Measurements from ENCODE around the gene TIMM17A.
"Not testable (repeated sequence)": the region's sequence is repeated elsewhere in the genome, so short reads cannot be mapped to it uniquely, and the experiment has no call there.

Gene TIMM17A

DNA sequence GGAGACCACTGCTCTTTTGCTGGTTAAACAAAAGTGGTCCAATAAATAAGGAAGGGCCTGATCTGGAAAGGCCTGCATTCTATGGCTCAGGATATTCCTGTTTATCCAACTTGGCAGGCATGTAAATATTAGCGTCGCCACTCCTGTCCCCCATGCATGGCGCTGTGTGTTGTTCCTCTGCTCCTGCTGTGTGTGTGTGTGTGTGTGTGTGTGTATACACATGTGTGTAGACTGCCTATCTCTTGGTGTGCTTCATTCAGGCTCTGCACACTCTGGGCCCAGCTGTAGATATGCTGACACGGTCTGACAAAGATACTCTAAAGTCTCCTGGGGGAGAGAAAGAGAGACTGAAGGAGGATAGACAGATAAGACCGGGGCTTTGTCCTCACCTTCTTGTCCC, 15.7 kb upstream of the TIMM17A start:
- DNase-seq (ENCODE audit: low read depth in 2 of 3, low spot score in 2 of 3), result no peak

DNA sequence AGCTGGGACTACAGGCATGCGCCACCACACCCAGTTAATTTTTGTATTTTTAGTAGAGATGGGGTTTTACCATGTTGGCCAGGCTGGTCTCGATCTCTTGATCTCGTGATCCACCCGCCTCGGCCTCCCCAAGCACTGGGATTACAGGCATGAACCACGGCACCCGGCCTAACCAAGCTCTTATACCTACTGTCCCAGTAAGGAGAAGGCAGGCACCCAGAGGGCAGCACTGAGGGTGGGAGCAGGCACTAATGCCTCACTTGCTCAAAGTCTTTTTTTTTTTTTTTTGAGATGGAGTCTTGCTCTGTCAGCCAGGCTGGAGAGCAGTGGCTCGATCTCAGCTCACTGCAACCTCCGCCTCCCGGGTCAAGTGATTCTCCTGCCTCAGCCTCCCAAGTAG, 15.0 kb upstream of the TIMM17A start:
- DNase-seq (ENCODE audit: low read depth in 2 of 3, low spot score in 2 of 3), result not testable (repeated sequence)

DNA sequence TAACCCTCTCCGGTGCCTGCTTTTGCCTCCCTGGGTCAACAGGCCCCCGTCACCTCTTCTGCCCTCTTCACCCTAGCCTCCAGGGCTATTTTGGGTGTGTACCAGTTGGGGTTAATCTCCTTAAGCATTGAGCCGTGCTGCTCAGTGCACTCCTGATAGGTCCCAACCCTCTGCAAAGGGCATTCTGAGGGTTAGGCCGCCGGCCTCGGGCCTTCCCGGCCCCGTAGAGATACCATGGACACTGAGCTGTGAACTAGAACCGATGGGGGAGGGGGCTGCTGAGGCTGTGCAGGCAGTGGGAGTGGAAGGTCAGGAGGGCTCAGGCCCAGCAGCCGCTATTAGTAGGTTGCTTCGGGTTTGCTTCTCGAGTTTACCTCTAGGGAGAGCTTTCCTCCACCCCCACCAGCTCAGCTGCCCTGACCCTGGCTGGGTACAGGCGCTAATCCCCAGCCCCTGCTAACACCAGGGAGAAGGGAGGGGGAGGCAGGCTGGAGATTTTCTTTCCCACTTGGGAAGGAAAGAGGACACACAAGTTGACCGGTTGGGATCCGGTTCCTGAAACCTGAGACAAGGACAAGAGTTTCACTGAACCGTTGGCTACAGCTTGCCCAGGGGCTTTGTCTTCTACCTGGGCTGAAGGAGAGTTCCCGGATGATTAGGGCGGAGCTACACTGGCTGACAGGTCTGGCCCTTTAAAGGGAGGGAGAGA, 13.7 kb upstream of the TIMM17A start:
- no peak for DNase-seq (ENCODE audit: low read depth in 2 of 3, low spot score in 2 of 3)

DNA sequence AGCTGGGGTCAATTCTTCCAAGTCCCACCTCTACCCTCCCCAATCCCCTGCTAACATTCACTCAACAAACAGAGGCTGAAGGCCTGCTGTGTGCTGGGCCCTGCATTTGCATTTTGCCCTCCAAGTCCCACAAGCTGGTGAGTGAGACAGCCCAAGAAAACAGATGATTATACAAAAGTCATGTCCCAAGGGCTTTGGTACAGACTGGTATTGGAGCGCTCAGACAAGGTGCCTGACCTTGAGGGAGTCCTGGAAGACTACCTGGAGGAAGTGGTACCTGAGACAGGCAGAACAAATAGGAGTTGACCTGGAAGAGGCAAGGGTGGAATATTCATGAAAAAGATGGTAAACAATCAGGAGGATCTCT, 13.2 kb upstream of the TIMM17A start:
- DNase-seq (ENCODE audit: low read depth in 2 of 3, low spot score in 2 of 3), result no peak

DNA sequence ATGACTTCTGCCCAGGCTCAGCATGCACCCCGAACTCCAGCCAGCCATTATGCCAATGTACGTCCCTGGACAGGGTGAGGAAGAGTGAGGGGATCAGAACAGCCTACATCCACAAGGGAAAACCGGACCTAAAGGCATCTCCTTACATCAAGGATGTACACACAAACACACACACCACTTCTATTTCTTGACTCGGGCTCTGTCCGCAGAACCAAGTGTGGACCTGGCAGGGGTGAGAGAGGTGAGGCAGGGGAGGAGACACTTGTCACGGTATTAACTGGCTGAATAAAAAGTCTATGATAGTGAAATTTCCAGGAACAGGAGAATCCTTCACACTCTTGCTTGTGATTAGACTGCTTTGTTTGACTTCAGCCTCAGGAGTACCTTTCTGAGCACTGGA, 11.3 kb upstream of the TIMM17A start:
- DNase-seq (ENCODE audit: low read depth in 2 of 3, low spot score in 2 of 3), result no peak

DNA sequence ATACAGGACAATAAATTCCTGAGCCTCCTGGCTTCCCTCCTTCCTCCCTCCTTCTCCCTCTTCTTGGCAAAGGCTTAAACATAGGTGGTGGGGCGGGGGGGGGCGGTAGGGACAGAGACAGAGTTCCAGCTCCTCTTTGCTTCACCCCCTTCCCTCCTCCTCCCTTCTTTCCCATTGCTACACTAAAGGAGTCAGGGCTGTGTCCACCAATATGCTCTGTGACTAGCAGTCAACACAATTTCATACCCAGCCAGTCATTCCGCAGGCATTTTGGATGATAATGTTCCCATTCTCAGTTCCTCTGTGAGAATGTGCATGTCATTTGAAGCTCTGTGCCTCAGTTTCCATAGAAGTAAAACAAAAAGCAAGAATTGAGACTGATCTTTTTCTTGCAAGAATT, 10.7 kb upstream of the TIMM17A start:
- DNase-seq (ENCODE audit: low read depth in 2 of 3, low spot score in 2 of 3), result no peak

DNA sequence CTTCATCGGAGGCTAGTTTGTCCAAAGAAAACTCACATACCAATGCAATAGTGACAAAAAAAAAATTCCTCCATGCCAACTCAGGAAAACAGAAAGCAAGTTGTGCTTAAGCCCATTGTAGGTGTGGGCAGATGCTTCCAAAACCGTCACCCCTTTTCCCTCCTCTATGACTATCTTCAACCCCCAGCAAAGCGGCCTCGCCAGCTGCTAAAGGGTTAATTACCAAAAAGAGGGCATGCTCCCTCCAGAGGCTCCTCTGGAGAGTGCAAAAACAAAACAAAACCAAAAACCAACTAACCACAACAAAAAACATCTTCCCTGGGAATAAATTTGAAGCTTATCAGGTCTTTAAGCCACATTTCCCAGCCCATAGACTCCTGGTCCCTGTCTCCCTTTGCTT, 10.1 kb upstream of the TIMM17A start:
- no peak for DNase-seq (ENCODE audit: low read depth in 2 of 3, low spot score in 2 of 3)

DNA sequence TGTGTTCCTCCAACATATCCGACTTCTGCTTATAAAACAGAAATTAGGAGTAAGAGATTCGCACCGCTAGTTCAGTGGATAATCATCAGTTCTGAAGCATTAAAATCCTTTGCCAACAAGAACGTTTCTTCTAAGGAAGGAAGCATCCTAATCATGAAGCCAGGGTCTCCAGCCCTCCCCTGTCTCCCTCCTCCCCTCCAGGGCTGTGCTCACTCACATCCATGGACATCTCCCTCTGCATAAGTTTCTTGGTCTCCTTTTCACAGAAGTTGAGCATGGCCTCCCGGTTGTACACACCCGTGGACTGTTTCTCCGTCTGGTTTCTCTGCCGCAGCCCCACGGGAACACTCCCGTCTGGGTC, 9.5 kb upstream of the TIMM17A start:
- no peak for DNase-seq (ENCODE audit: low read depth in 2 of 3, low spot score in 2 of 3)

DNA sequence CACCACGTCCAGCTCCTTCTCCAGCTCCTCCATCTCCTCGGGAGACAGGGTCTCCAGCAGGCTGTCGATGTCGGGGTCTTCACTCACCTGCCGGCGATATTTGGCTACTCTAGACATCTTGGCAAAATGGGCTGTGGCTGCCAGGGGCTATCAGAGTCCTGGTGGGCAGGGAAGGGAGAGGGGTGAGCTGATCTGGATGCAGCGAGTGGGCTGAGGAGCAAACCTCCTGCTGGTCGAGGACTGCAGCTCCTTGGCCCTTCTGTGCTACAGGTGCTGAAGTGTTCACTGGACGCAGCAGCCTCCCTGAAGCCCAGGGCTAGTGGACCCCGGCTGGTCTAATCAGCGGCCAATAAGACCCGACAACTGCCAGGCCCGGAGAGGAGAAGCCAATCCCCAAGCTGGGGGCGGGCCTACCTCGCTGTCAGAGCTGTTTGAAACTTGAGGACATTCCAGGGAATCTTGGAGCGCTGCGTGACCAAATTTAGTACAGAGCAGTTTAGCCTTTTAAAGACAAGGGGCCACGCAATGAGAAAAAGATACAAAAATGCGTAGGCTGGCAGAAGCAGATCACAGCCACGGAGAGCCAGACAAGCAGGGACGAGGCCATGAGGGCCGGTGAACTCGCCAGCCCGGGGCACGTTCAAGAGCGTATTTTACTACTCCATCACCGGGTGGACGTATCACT, 8.9 kb upstream of the TIMM17A start, which contains the start of gene LMOD1:
LMOD1 (minus strand) TSS at position 325 of the 685 bp plus-strand sequence; CDS start at position 117, 208 bp downstream.
- no peak for DNase-seq (ENCODE audit: low read depth in 2 of 3, low spot score in 2 of 3)

DNA sequence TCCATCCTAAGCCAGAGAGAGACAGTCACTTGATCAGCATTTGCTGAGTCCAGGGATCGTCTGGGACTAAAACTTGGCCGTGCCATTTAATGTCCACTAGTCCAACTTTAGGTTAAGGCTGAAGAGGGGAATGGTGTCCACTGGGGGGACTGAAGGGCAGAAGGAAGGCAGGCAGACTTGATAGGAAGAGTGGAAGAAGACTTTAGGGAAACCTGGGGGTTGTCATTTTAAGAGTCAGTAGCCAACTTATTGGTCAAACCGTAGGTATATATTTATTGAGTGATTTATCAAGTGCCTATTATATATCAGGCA, 7.7 kb upstream of the TIMM17A start:
- no peak for DNase-seq (ENCODE audit: low read depth in 2 of 3, low spot score in 2 of 3)

DNA sequence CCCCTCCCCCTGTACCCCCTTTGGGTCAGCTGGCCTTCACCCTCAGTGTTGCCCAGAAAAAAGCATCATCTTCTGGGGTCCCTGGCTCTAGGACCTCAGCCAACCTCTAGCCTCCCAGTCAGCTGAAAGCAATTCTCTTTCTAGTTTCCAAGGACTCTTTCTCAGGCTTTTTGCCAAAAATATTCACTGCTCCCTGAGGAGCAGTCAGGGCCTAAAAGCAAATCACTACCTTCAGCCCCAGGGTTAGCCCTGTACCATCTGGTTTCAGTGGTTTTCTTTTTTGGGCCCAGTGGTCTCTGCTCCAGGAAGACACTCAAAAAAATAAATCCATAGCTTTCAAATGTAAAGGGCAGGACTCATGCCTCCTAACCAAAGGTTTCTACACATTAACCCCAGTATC, 5.8 kb upstream of the TIMM17A start:
- DNase-seq (ENCODE audit: low read depth in 2 of 3, low spot score in 2 of 3), result no peak

DNA sequence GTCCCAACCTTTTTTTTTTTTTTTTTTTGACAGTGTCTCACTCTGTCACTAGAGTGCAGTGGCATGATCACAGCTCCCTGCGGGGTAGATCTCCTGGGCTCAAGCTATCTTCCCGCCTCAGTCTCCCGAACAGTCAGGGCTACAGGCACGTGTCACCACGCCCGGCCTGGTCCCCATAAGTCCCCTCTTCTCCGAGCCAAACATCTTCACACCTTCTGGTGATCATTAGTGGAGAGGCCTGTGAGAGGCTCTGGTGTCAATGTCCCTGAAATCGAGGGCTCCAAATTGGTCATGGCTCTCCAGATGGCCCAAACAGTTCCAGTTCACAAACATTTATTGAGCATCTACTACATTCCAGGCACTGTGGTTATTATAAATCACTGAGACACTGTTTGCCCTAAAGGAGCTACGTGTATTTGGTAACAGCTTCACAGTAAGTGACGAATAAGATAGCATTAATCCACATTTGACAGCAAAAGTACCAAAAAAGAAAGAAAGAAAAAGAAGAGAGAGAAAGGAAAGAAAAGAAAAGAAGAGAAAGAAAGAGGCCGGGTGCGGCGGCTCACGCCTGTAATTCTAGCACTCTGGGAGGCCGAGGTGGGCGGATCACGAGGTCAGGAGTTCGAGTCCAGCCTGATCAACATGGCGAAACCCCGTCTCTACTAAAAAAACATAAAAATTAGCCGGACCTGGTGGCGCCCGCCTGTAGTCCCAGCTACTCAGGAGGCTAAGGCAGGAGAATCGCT, 867 bp upstream of the TIMM17A start:
- peak in 1 of 3 experiments; percentile 7 for DNase-seq (ENCODE audit: low read depth in 2 of 3, low spot score in 2 of 3)

DNA sequence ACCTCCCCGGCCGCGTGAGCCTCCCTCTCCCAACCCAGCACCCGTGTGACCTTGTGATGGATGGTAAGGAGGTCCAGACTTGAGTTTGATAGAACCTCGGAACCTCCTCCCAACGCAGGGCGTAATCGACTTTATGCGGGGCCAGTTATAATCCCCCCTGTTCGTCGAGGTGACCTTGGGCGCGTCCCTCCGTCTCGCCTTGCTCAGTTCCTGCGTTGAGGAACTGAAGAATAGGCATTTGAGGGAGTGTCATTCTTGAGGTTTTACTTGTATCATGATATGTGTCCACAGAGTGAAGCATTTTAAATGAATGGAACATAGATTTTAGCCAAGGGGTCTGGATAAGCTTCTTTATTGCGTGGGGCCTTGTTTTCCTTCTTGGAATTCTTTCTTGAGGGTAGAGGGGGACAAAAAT, 433 bp downstream of the TIMM17A start:
- no peak for DNase-seq (ENCODE audit: low read depth in 2 of 3, low spot score in 2 of 3)

DNA sequence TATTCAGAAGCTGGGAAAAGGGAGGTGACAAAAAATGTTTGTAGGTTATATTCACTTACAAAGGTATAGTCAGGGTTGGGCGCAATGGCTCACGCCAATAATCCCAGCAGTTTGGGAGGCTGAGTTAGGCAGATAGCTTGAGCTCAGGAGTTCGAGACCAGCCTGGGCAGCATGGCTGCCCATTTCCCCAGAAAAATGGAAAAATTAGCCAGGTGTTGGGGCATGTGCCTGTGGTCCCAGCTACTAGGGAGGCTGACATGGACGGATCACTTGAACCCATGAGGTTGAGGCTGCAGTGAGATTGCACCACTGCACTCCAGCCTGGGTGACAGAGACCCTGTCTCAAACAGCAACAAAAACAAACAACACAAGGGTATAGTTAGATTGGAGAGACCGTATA, 3.0 kb downstream of the TIMM17A start:
- DNase-seq (ENCODE audit: low read depth in 2 of 3, low spot score in 2 of 3), result no peak

DNA sequence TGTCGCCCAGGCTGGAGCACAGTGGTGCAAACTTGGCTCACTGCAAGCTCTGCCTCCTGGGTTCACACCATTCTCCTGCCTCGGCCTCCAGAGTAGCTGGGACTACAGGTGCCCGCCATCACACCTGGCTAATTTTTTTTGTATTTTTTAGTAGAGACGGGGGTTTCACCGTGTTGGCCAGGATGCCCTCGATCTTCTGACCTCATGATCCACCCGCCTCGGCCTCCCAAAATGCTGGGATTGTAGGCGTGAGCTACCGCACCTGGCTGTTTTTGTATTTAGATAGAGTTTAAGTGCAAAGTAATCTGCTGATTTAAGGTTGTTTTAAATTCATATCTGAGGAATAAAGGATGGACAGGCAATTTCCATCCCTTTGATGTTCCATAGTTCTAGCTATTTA, 7.1 kb downstream of the TIMM17A start:
- DNase-seq (ENCODE audit: low read depth in 2 of 3, low spot score in 2 of 3), result not testable (repeated sequence)

DNA sequence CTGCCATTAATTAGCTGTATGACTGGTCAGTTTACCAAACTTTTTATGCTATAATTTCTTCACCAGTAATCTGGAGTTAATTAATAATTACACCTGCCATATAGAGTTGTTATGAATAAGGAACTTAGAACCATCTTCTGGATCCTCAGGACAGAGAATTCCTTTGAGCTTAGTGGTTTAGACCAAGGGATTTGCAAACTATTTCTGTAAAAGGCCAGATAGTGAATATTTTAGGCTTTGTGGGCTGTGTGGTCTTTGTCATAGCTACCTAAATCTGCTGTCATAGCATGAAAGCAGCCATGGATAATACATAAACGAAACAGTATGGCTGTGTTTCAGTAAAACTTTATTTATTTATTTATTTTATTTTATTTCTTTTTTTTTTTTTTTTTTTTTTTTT, 9.0 kb downstream of the TIMM17A start:
- DNase-seq (ENCODE audit: low read depth in 2 of 3, low spot score in 2 of 3), result no peak

DNA sequence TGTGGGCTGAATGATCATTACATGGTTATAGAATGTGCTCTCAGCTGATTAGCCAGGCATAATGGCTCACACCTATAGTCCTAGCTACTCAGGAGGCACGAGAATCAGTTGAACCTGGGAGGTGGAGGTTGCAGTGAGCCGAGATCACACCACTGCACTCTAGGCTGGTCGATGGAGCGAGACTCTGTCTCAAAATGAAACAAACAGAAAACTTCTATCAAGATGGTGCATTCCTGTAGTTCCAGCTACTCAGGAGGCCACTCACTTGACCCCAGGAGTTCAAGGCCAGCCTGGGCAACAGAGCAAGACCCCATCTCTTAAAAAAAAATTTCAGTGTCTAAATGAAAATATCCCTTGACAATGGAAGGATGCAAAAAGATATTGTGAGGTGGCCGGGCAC, 10.9 kb downstream of the TIMM17A start:
- no peak for DNase-seq (ENCODE audit: low read depth in 2 of 3, low spot score in 2 of 3)

DNA sequence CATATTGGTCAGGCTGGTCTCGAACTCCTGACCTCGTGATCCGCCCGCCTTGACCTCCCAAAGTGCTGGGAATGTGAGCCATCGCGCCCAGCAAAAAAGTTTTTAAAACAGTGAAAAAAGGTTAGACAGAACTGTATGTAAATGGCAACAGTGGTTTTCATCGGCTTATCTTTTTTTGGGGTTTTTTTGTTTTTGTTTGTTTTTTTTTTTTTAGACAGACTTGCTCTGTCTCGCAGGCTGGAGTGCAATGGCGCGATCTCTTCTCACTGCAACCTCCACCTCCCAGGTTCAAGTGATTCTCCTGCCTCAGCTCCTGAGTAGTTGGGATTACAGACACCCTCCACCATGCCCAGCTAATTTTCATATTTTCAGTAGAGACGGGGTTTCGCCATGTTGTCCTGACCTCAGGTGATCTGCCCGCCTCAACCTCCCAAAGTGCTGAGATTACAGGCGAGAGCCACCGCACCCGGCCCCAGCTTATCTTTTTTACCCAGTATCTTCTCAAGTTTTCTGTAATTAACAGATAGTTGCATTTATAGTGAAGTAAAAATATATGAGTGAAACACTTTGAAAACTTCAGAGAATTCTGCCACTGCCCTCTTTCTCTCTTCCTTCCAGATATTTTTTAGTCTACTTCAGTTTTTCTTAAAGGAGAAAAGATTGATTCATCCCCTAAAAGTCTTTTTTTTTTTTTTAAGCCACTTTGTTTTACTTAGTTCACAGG, 13.1 kb downstream of the TIMM17A start:
- no peak for DNase-seq (ENCODE audit: low read depth in 2 of 3, low spot score in 2 of 3)

DNA sequence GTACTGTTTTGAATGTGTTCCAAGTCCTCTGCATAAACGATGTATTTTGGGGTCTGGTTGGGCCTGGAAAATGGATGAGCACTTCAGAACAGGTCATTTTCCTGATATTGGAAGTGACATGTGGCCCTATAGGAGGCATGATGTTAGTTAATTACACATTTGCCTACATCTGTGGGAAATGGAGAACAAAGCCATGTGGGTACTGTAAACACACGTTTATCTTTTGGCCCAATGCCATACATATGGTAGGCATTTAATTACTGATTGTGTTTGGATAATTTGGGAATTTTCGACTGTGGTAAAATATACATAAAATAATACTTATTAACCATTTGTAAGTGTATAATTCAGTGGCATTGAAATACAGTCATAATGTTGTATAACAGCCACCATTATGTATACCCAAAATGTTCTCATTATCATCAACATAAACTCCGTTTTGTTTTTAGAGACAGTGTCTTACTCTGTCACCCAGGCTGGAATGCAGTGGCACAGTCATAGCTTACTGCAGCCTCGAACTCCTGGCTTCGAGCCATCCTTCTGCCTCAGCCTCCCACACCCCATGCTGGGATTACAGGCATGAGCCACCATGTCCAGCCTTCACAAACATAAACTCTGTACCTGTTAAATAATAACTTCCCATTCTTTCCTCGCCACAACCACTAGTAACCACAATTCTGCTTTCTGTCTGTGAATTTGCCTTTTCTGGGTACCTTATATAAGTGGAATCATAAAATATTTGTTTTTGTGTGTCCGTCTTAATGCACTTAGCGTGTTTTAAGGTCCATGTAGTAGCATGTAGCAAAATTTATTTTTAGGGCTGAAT, 15.2 kb downstream of the TIMM17A start:
- no peak for DNase-seq (ENCODE audit: low read depth in 2 of 3, low spot score in 2 of 3)

DNA sequence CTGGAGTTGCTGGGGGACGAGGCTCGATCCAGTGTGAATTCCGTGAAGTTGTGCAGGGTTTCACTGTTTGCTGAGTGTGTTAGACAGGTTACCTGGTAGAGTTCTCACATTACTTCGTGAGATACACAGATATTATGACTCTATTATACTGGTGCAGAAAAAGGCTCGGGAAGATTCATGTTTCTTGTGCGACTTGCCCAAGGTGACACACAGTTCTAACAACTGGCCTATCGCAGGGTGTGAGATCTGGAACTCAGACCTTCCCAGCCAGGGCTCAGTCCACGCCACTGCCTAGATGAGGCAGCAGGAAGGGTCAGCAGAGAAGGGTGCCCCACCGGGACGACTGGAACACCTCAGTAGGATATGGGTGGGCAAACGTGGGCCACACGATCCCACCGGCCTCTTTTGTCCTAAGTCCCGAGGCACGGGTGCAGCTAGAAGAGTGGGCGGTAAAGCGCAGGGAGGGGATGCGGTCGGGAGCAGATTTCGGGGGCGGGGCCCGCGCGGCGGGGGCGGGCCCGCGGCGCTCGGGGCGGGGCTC, 26.8 kb downstream of the TIMM17A start:
- DNase-seq (ENCODE audit: low read depth in 2 of 3, low spot score in 2 of 3), result peak in 2 of 3 experiments; percentile 49 to 59
